Stimulated activated CD4-positive, alpha-beta T cell treated with anti-CD3 and anti-CD28 coated beads, Interleukin-15, amount 100 ng/mL, for 48 hours (primary cell): ENCODE measurements around the gene CELA2B.
"Not testable (repeated sequence)": the region's sequence is repeated elsewhere in the genome, so short reads cannot be mapped to it uniquely, and the experiment has no call there.

Experiments
- DNase-seq, 2 donors: peaks; one replicate each; pipeline ENCODE4 v3.0.0-alpha.2; 2020; ENCODE audit warnings: low read depth in 2 of 2

CELA2B gene

GRCh38 chr1:15469361-15469760, 6.5 kb upstream of the CELA2B start:
- DNase-seq = no peak

- not testable (repeated sequence) for DNase-seq
Observed at GRCh38 chr1:15469821-15470448, 6.0 kb upstream of the CELA2B start.

- DNase-seq = not testable (repeated sequence)
Observed at GRCh38 chr1:15471067-15471466, 4.8 kb upstream of the CELA2B start.

- DNase-seq = not testable (repeated sequence)
Observed at GRCh38 chr1:15471723-15472122, 4.2 kb upstream of the CELA2B start.

- no peak for DNase-seq
Observed at GRCh38 chr1:15472587-15472986, 3.3 kb upstream of the CELA2B start.

- no peak for DNase-seq
Observed at GRCh38 chr1:15476927-15477326, 1.0 kb downstream of the CELA2B start.

- no peak for DNase-seq
Observed at GRCh38 chr1:15477646-15478212, 1.8 kb downstream of the CELA2B start.

GRCh38 chr1:15479654-15480347, 3.9 kb downstream of the CELA2B start:
- no peak for DNase-seq

GRCh38 chr1:15482455-15482854, 6.6 kb downstream of the CELA2B start:
- not testable (repeated sequence) for DNase-seq

GRCh38 chr1:15482983-15483543, 7.2 kb downstream of the CELA2B start:
- DNase-seq = not testable (repeated sequence)

- DNase-seq = no peak
Observed at GRCh38 chr1:15483971-15484370, 8.1 kb downstream of the CELA2B start.

GRCh38 chr1:15484443-15484842, 8.5 kb downstream of the CELA2B start:
- not testable (repeated sequence) for DNase-seq

GRCh38 chr1:15485636-15486035, 9.7 kb downstream of the CELA2B start:
- no peak for DNase-seq

GRCh38 chr1:15486844-15487610, 11.1 kb downstream of the CELA2B start:
- DNase-seq = not testable (repeated sequence)

- DNase-seq = no peak
Observed at GRCh38 chr1:15488371-15488770, 12.5 kb downstream of the CELA2B start.

GRCh38 chr1:15489052-15489736, 13.3 kb downstream of the CELA2B start:
- DNase-seq = no peak

GRCh38 chr1:15491010-15491409, 15.1 kb downstream of the CELA2B start:
- DNase-seq = not testable (repeated sequence)

GRCh38 chr1:15492596-15492995, 16.7 kb downstream of the CELA2B start:
- no peak for DNase-seq

- DNase-seq = no peak
Observed at GRCh38 chr1:15493869-15494390, 18.0 kb downstream of the CELA2B start.

- no peak for DNase-seq
Observed at GRCh38 chr1:15500184-15501178, 24.6 kb downstream of the CELA2B start.
